Measurements from ENCODE around the gene ATP2A1.
A peak's percentile ranks its signal among the peaks of the same experiment; 100 is the strongest.
"Not testable (repeated sequence)": the region's sequence is repeated elsewhere in the genome, so short reads cannot be mapped to it uniquely, and the experiment has no call there.

The ATP2A1 gene

GRCh38 chr16:28863929-28864793, 14.1 kb upstream of the ATP2A1 start:
- DNase-seq = no peak

GRCh38 chr16:28865001-28865688, 13.1 kb upstream of the ATP2A1 start:
- DNase-seq = no peak

- no peak for DNase-seq
Observed at GRCh38 chr16:28865722-28866453, 12.4 kb upstream of the ATP2A1 start.

- no peak for DNase-seq
Observed at GRCh38 chr16:28866454-28866804, 11.9 kb upstream of the ATP2A1 start.

GRCh38 chr16:28867241-28867640, 11.0 kb upstream of the ATP2A1 start:
- DNase-seq = no peak

GRCh38 chr16:28867646-28868045, 10.6 kb upstream of the ATP2A1 start:
- not testable (repeated sequence) for DNase-seq

- no peak for DNase-seq
Observed at GRCh38 chr16:28869201-28869600, 9.1 kb upstream of the ATP2A1 start.

- no peak for DNase-seq
Observed at GRCh38 chr16:28872952-28873351, 5.3 kb upstream of the ATP2A1 start.

- peak; percentile 23 for DNase-seq
Observed at GRCh38 chr16:28873543-28874201, 4.6 kb upstream of the ATP2A1 start.

GRCh38 chr16:28874406-28874805, 3.9 kb upstream of the ATP2A1 start:
- no peak for DNase-seq

- DNase-seq = no peak
Observed at GRCh38 chr16:28875134-28876018, 2.9 kb upstream of the ATP2A1 start.

- DNase-seq = no peak
Observed at GRCh38 chr16:28876019-28876659, 2.1 kb upstream of the ATP2A1 start.

- DNase-seq = no peak
Observed at GRCh38 chr16:28876973-28877654, 1.2 kb upstream of the ATP2A1 start.

GRCh38 chr16:28877655-28878000, 660 bp upstream of the ATP2A1 start:
- no peak for DNase-seq

GRCh38 chr16:28879261-28879840, 1.1 kb downstream of the ATP2A1 start:
- no peak for DNase-seq

- peak; percentile 80 for DNase-seq
Observed at GRCh38 chr16:28879841-28880588, 1.7 kb downstream of the ATP2A1 start.

- no peak for DNase-seq
Observed at GRCh38 chr16:28880589-28880915, 2.3 kb downstream of the ATP2A1 start.

GRCh38 chr16:28880955-28881354, 2.7 kb downstream of the ATP2A1 start:
- no peak for DNase-seq

GRCh38 chr16:28881565-28881964, 3.3 kb downstream of the ATP2A1 start:
- DNase-seq = not testable (repeated sequence)

- DNase-seq = no peak
Observed at GRCh38 chr16:28882551-28883160, 4.4 kb downstream of the ATP2A1 start.
